GM12891 (cell line): ENCODE results near the gene CDC25C.

Experiments
- POLR2A ChIP-seq: IDR thresholded peaks from 2 replicates; pipeline ENCODE4 v1.6.1; 2011; ENCODE audit warnings: low read depth, low read length, control low read depth
- POLR2AphosphoS5 ChIP-seq: IDR thresholded peaks from 2 replicates; pipeline ENCODE4 v1.6.1; 2011; ENCODE audit warnings: low read depth, low read length, control low read depth
- TAF1 ChIP-seq: IDR thresholded peaks from 2 replicates; pipeline ENCODE4 v1.6.1; 2011; ENCODE audit warnings: low read depth, low read length, control low read depth

- TF ChIP-seq POLR2A (no peak), TAF1 (no peak), POLR2AphosphoS5 (no peak)
These were observed 93.6 kb downstream of the CDC25C start for GRCh38 chr5:138238034-138238433.
